GM08714 (cell line): Measurements from ENCODE around the gene GABRB2.
"Not testable (repeated sequence)": the region's sequence is repeated elsewhere in the genome, so short reads cannot be mapped to it uniquely, and the experiment has no call there.

Experiments used
- H3K4me3 ChIP-seq: fragments of 200-500 bp; sonication (Bioruptor generic); 2 replicates; pipeline ENCODE4 v1.5.1; 2014; ENCODE audit warnings: mild to moderate bottlenecking, low read length, inconsistent platforms
- ZNF274 ChIP-seq: IDR thresholded peaks from 2 replicates; pipeline ENCODE4 v1.6.1; 2012; ENCODE audit warnings: mild to moderate bottlenecking, low read depth, low read length

The GABRB2 gene

DNA sequence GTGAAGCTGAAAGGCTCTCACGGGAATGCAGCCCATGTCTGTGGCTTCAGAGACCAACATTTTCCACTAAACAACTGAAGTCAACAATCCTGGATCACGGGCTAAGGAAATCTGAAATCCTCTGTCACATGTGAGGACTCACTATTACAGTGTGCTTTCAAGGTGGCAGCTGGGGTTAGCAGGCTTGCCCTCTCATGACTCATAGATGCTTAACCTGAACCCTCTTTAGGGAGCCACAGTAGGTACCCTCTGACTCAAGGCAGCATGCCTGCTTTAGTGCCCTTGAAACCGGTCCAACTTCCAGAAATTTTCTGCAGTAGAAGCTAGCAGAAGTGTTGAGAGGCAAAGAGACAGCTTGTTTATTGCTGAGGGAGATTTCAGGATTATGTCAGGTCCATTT is 232.5 kb downstream of the GABRB2 start:
- no peak overlapping the region for H3K4me3 ChIP-seq
- no peak for TF ChIP-seq ZNF274

- no peak for TF ChIP-seq ZNF274
These were observed 233.6 kb downstream of the GABRB2 start for GRCh38 chr5:161312882-161313281.

GRCh38 chr5:161311965-161312364 is 234.6 kb downstream of the GABRB2 start:
- H3K4me3 ChIP-seq = no peak overlapping the region
- no peak for TF ChIP-seq ZNF274

More at GRCh38 chr5:161312882-161313281, 233.6 kb downstream of the GABRB2 start:
- H3K4me3 ChIP-seq = no peak overlapping the region

GRCh38 chr5:161311146-161311708 is 235.3 kb downstream of the GABRB2 start:
- no peak for TF ChIP-seq ZNF274

GRCh38 chr5:161306351-161306995 is 240.1 kb downstream of the GABRB2 start:
- no peak overlapping the region for H3K4me3 ChIP-seq
- no peak for TF ChIP-seq ZNF274

More at GRCh38 chr5:161311146-161311708, 235.3 kb downstream of the GABRB2 start:
- no peak overlapping the region for H3K4me3 ChIP-seq

DNA sequence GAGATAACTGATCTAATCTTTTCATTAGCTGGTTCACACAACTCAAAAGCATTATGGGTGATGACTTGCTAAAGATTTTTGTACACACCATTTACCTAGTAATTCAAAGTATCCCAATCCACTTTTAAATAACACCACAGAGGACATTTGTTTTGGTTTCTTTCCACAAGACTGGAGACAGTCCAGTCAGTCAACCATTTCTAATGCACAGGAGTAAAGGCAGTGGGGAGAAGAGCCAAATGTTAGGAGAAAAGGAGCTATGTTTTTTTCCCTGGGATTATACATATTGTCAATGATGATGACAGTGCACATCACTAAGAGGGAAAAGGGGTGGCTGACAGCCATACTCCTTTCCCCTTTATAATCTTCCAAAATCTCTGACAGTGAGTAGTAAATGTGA is 240.9 kb downstream of the GABRB2 start:
- H3K4me3 ChIP-seq = no peak overlapping the region
- TF ChIP-seq ZNF274 = no peak

GRCh38 chr5:161302559-161302958 is 244.0 kb downstream of the GABRB2 start:
- TF ChIP-seq ZNF274 = no peak
- H3K4me3 ChIP-seq = no peak overlapping the region

DNA sequence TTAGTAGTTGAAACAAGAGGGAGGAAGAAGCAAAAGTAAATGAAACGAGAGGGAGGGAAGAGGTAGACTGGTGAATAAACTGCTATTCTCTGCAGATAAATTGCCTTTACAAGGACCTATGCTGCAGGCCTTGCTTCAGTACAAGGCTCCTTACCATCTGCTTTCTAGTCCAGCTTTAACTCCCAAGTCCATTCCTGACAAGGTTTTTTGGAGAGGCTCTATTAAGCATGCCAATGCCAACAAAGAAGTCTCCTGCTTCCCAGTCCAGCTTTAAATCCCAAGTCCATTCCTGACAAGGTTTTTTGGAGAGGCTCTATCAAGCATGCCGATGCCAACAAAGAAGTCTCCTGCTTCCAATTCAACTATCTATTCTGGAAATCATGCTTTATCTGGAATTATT is 244.9 kb downstream of the GABRB2 start:
- no peak overlapping the region for H3K4me3 ChIP-seq
- TF ChIP-seq ZNF274 = no peak

DNA sequence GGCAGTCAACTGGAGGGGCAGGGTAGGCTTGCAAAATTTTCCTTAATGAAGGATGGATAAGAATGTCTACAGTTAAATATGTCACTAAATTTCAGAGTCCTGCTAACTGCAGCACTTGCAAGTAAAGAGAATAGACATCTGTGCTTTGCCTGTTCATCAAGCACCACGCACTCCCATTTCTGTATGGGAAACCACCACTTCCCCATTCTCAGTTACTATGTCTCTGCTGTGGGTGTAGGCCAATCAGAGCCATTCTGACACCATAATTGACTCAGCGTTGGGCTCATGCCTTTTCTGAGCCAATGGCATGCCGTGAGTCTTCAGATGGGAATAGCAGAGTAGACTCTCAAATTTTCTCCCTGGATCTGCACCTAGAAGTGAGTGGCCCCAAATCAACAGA is 247.5 kb downstream of the GABRB2 start:
- H3K4me3 ChIP-seq = no peak overlapping the region
- no peak for TF ChIP-seq ZNF274

GRCh38 chr5:161297388-161297787 is 249.1 kb downstream of the GABRB2 start:
- H3K4me3 ChIP-seq = not testable (repeated sequence)

DNA sequence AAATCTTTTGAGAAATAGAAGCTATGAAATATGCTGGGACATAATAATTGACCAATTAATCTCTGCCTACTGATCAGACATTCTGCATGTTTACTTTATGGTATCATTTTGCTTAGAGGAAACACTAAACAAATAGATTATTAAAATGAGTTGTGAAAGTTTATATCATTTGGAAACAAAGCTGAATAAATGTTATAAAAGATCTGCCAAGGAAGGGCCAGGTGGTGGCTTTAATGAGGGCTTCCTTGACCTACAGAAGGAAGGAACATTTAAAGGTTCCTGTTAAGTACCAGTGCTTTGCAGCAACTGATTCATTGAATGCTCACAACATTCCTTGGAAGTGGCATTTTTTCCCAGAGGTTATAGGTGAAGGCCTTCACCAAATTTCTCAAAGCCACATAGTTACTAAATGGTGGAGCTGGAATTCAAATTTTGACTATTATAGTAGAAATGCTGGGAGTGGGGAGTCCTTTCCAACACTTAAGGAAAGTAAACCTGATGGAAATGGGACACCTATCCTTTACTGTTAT is 250.7 kb downstream of the GABRB2 start:
- no peak for TF ChIP-seq ZNF274
- H3K4me3 ChIP-seq = no peak overlapping the region

GRCh38 chr5:161288071-161288470 is 258.5 kb downstream of the GABRB2 start:
- H3K4me3 ChIP-seq = no peak overlapping the region
- no peak for TF ChIP-seq ZNF274

DNA sequence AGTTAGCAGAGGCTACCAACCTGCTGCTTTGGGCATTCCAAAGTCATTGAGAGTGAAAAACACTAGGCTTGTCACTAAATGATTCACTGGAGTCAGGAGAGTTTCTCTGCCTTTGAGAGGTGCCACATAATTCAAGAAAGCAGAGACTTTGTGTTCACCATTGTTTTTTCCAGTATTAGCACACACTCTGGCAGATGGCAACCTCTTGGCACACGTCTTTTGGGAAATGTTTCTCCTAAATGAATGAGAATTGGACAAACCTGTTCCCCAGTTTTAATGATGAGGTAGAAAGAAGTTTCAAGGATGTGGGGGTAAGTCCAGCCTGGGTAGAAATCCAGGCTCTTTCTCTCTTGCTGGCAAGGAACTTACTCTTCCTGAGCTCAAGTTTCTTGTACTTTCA is 259.1 kb downstream of the GABRB2 start:
- no peak overlapping the region for H3K4me3 ChIP-seq
- no peak for TF ChIP-seq ZNF274

- no peak for TF ChIP-seq ZNF274
- no peak overlapping the region for H3K4me3 ChIP-seq
These were observed 260.4 kb downstream of the GABRB2 start for GRCh38 chr5:161286066-161286655.

GRCh38 chr5:161284445-161284844 is 262.1 kb downstream of the GABRB2 start:
- no peak overlapping the region for H3K4me3 ChIP-seq
- no peak for TF ChIP-seq ZNF274

- no peak for TF ChIP-seq ZNF274
- no peak overlapping the region for H3K4me3 ChIP-seq
These were observed 263.2 kb downstream of the GABRB2 start for GRCh38 chr5:161283296-161283695.
